ENCODE measurements around the gene HEMGN. TPM values are rescaled to one million over a fixed set of nuclear protein-coding genes. Genes with fewer than 3 reads are reported as not detected.

Gene HEMGN
- total RNA-seq, 1 experiment from 2014 or later = 0.11 TPM

GRCh38 chr9:97934321-97935115, 3.5 kb downstream of the HEMGN start:
- ATAC-seq (peak; percentile 83), DNase-seq (ENCODE audit: low spot score) (peak; percentile 30)
- no peaks in the 10 kb centered on the region for H3K9me3 Mint-ChIP-seq
- no peaks in the 10 kb centered on the region for H3K36me3 Mint-ChIP-seq
- POLR2A ChIA-PET = no interaction called here
- no peak for TF ChIP-seq MXD4 (CRISPR knock-in tag; IDR thresholded peaks at IDR 0.05; ENCODE audit: borderline replicate concordance)
- no peak for TF ChIP-seq ZNF121 (CRISPR knock-in tag; IDR thresholded peaks at IDR 0.05)
- TF ChIP-seq JAZF1 (CRISPR knock-in tag; IDR thresholded peaks at IDR 0.05) = no peak
- TF ChIP-seq FOXJ3 (CRISPR knock-in tag; IDR thresholded peaks at IDR 0.05; ENCODE audit: borderline replicate concordance) = no peak
- no peak for TF ChIP-seq MAX (CRISPR knock-in tag; IDR thresholded peaks at IDR 0.05)
- TF ChIP-seq EMX1 (CRISPR knock-in tag; IDR thresholded peaks at IDR 0.05) = no peak
- TF ChIP-seq ZNF138 (CRISPR knock-in tag; conservative IDR thresholded peaks at IDR 0.05) = no peak
- no peak overlapping the region for H3K27ac Mint-ChIP-seq
- H3K4me3 Mint-ChIP-seq = no peak overlapping the region
- H3K27me3 Mint-ChIP-seq (ENCODE audit: low read depth) = peaks cover 82% of the 10 kb centered on the region
- CTCF ChIA-PET = interaction anchor here (0.6 to 2.0 kb wide), 5 partner anchors 10 to 100 kb away, joined by 3 to 5 read pairs (median 4); partner anchors contain the start of gene TRMO
- H3K4me1 Mint-ChIP-seq = peaks cover 8% of the 10 kb centered on the region

DNA sequence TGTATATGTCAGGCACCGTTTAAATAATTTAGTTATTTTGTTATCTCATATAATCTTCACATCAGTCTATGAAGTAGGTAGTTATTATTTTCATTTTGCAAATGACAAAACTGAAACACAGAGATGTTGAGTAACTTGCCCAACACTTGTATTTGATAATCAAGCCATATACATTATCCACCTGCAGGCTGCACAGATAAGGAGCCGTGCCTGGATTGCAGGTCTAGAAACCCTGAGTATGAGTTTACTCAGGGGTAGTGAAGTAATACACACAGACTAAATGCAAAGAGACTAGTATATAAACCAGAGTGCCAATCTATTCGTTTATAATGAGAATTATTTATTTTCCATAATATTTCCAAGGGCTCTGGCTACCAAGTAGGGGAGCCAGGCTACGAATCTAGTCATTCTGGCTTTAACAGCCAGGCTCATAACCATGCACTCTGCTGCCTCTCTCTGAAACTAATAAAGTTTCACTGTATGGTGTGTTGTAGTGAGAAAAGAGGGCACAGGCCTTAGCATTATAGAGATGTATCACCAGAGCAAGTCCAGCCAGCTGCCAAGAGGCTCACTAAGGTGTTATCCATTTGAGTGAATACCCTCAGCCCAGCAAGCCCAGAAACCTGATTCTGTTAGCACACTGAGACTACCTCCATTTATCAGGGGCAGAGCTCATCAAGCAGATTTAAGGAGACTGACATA, 4.5 kb downstream of the HEMGN start:
- H3K4me3 Mint-ChIP-seq = no peak overlapping the region
- peaks cover 8% of the 10 kb centered on the region for H3K4me1 Mint-ChIP-seq
- DNase-seq (ENCODE audit: low spot score) = no peak
- ChIA-PET CTCF (interaction anchor here (1.1 kb wide), 1 partner anchor 11 kb away, joined by 3 read pairs; the partner anchor contains the start of gene TRMO), POLR2A (no interaction called here)
- no peaks in the 10 kb centered on the region for H3K36me3 Mint-ChIP-seq
- TF ChIP-seq ZNF396 (CRISPR knock-in tag; IDR thresholded peaks at IDR 0.05; ENCODE audit: borderline replicate concordance) (no peak), GTF2I (CRISPR knock-in tag; conservative IDR thresholded peaks at IDR 0.05) (no peak), ESRRA (CRISPR knock-in tag; IDR thresholded peaks at IDR 0.05; ENCODE audit: borderline replicate concordance) (no peak), KAT7 (CRISPR knock-in tag; IDR thresholded peaks at IDR 0.05; ENCODE audit: borderline replicate concordance) (no peak), ZNF281 (CRISPR knock-in tag; IDR thresholded peaks at IDR 0.05) (no peak), ZNF671 (CRISPR knock-in tag; IDR thresholded peaks at IDR 0.05) (no peak), NFATC4 (CRISPR knock-in tag; IDR thresholded peaks at IDR 0.05) (no peak), E2F1 (CRISPR knock-in tag; IDR thresholded peaks at IDR 0.05) (no peak), NFYB (CRISPR knock-in tag; conservative IDR thresholded peaks at IDR 0.05; ENCODE audit: low read depth) (no peak), FOXK1 (CRISPR knock-in tag; IDR thresholded peaks at IDR 0.05) (no peak)
- TF ChIP-seq, protein P1, sequence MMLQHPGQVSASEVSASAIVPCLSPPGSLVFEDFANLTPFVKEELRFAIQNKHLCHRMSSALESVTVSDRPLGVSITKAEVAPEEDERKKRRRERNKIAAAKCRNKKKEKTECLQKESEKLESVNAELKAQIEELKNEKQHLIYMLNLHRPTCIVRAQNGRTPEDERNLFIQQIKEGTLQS (CRISPR knock-in tag; conservative IDR thresholded peaks at IDR 0.05) = no peak
- no peaks in the 10 kb centered on the region for H3K9me3 Mint-ChIP-seq
- no peak overlapping the region for H3K27ac Mint-ChIP-seq
- peaks cover 81% of the 10 kb centered on the region for H3K27me3 Mint-ChIP-seq (ENCODE audit: low read depth)
- ATAC-seq = no peak
